NT2/D1 (cell line): ENCODE data around the gene CD300C.

Experiments
- DNase-seq: peaks from one replicate; pipeline ENCODE4 v3.0.0-alpha.2; 2011; ENCODE audit warnings: low read depth, low spot score
- H3K27me3 ChIP-seq: 2 replicates; pipeline ENCODE4 v1.6.0; 2011; ENCODE audit warnings: mild to moderate bottlenecking; ENCODE audit not compliant: insufficient read length, insufficient read depth
- H3K36me3 ChIP-seq: 2 replicates; pipeline ENCODE4 v1.6.1; 2011; ENCODE audit warnings: mild to moderate bottlenecking, low read length, mixed read lengths; ENCODE audit not compliant: insufficient read depth, insufficient read length
- H3K4me1 ChIP-seq: 2 replicates; pipeline ENCODE4 v1.5.1; 2011; ENCODE audit not compliant: insufficient read depth, insufficient read length
- H3K4me3 ChIP-seq: 2 replicates; pipeline ENCODE4 v1.5.1; 2011; ENCODE audit warnings: low read depth; ENCODE audit not compliant: insufficient read length
- H3K9ac ChIP-seq: 2 replicates; pipeline ENCODE4 v1.6.0; 2011; ENCODE audit warnings: low read depth; ENCODE audit not compliant: insufficient read length
- H3K9me3 ChIP-seq: 2 replicates; pipeline ENCODE4 v1.5.1; 2011; ENCODE audit warnings: mild to moderate bottlenecking, low read length; ENCODE audit not compliant: insufficient read depth
- SUZ12 ChIP-seq: IDR thresholded peaks from 2 replicates; pipeline ENCODE4 v1.6.1; 2011; ENCODE audit not compliant: insufficient read length, insufficient read depth; ENCODE audit errors: extremely low read depth
- YY1 ChIP-seq: IDR thresholded peaks from 2 replicates; pipeline ENCODE4 v1.6.1; 2011; ENCODE audit not compliant: insufficient read length, insufficient read depth
- ZNF274 ChIP-seq: IDR thresholded peaks from 2 replicates; pipeline ENCODE4 v1.6.1; 2011; ENCODE audit warnings: mild to moderate bottlenecking, low read depth, low read length

The CD300C gene

GRCh38 chr17:74502861-74503260 lies 43.1 kb downstream of the CD300C start:
- no peak for DNase-seq
- Histone ChIP-seq H3K9ac (no peak overlapping the region), H3K27me3 (no peaks in the 10 kb centered on the region), H3K4me3 (no peak overlapping the region), H3K9me3 (no peaks in the 10 kb centered on the region), H3K36me3 (no peaks in the 10 kb centered on the region), H3K4me1 (no peaks in the 10 kb centered on the region)
- no peak for TF ChIP-seq SUZ12
- no peak for TF ChIP-seq YY1
- TF ChIP-seq ZNF274: no peak

GRCh38 chr17:74499992-74500391 lies 45.9 kb downstream of the CD300C start:
- Histone ChIP-seq H3K9ac (no peak overlapping the region), H3K9me3 (no peaks in the 10 kb centered on the region), H3K36me3 (no peaks in the 10 kb centered on the region), H3K4me3 (no peak overlapping the region), H3K4me1 (no peaks in the 10 kb centered on the region), H3K27me3 (no peaks in the 10 kb centered on the region)
- no peak for DNase-seq
- TF ChIP-seq YY1: no peak
- no peak for TF ChIP-seq SUZ12
- TF ChIP-seq ZNF274: no peak

GRCh38 chr17:74497471-74497870 lies 48.4 kb downstream of the CD300C start:
- TF ChIP-seq SUZ12 (no peak), ZNF274 (no peak), YY1 (no peak)
- no peak overlapping the region for H3K4me3 ChIP-seq
- no peaks in the 10 kb centered on the region for H3K4me1 ChIP-seq
- H3K9ac ChIP-seq: no peak overlapping the region
- H3K9me3 ChIP-seq: no peaks in the 10 kb centered on the region
- H3K36me3 ChIP-seq: no peaks in the 10 kb centered on the region
- H3K27me3 ChIP-seq: no peaks in the 10 kb centered on the region
- DNase-seq: no peak

GRCh38 chr17:74493331-74493833 lies 52.5 kb downstream of the CD300C start:
- Histone ChIP-seq H3K9me3 (peaks cover 4% of the 10 kb centered on the region; the same call in 1 of the 2 replicates), H3K4me3 (no peak overlapping the region), H3K9ac (no peak overlapping the region), H3K36me3 (no peaks in the 10 kb centered on the region), H3K27me3 (no peaks in the 10 kb centered on the region), H3K4me1 (no peaks in the 10 kb centered on the region)
- DNase-seq: peak; percentile 60
- TF ChIP-seq SUZ12 (no peak), YY1 (no peak), ZNF274 (no peak)

GRCh38 chr17:74491626-74492025 lies 54.3 kb downstream of the CD300C start:
- Histone ChIP-seq H3K27me3 (no peaks in the 10 kb centered on the region), H3K36me3 (no peaks in the 10 kb centered on the region), H3K4me3 (no peak overlapping the region), H3K9ac (no peak overlapping the region), H3K9me3 (peaks cover 12% of the 10 kb centered on the region; the same call in 1 of the 2 replicates), H3K4me1 (no peaks in the 10 kb centered on the region)
- no peak for TF ChIP-seq YY1
- TF ChIP-seq SUZ12: no peak
- TF ChIP-seq ZNF274: no peak
- no peak for DNase-seq
